K562 (cell line): Measurements from ENCODE around the gene RTBDN. TPM values are rescaled to one million over a fixed set of nuclear protein-coding genes. Genes with fewer than 3 reads are reported as not detected.

Experiments
- FOS ChIP-seq: IDR thresholded peaks from 3 replicates; pipeline ENCODE4 v1.6.1; 2011; ENCODE audit not compliant: insufficient read length; ENCODE audit errors: extremely low read depth
- FOXM1 ChIP-seq, 2 experiments: fragments of 450-650 bp in 1 of 2; sonication (generic) in 1 of 2; formaldehyde crosslinking in 1 of 2; IDR thresholded peaks; 2 replicates each; pipeline versions ENCODE4 v1.6.1 to v1.9.0; 2017 to 2022; ENCODE audit warnings: low read depth in 2 of 2, mild to moderate bottlenecking in 2 of 2, missing genetic modification reagents in 1 of 2, moderate library complexity in 1 of 2
- FUS ChIP-seq: fragments of 200-400 bp; formaldehyde crosslinking; optimal IDR thresholded peaks from 2 replicates; pipeline ENCODE3; 2017; ENCODE audit warnings: low read depth, low read length
- HNRNPK ChIP-seq: fragments of 200-400 bp; formaldehyde crosslinking; IDR thresholded peaks from one replicate; pipeline ENCODE4 v1.6.1; 2018; ENCODE audit warnings: mild to moderate bottlenecking, low read depth, low read length; ENCODE audit not compliant: poor library complexity, severe bottlenecking
- KLF6 ChIP-seq: fragments of 250-450 bp; sonication (Bioruptor Pico); IDR thresholded peaks from 2 replicates; pipeline ENCODE4 v1.4.0; 2020; ENCODE audit warnings: mild to moderate bottlenecking, moderate library complexity, borderline replicate concordance
- L3MBTL2 ChIP-seq: fragments of 450-650 bp; IDR thresholded peaks from 2 replicates; pipeline ENCODE4 v1.6.1; 2016; ENCODE audit warnings: mild to moderate bottlenecking, moderate library complexity
- MYBL2 ChIP-seq, 2 experiments: fragments of 450-650 bp in 1 of 2; sonication (generic) in 1 of 2; formaldehyde crosslinking in 1 of 2; IDR thresholded peaks; 2 replicates each; pipeline versions ENCODE4 v1.6.1 to v1.8.1; 2017 to 2022; ENCODE audit warnings: borderline replicate concordance in 1 of 2, inconsistent platforms in 1 of 2, low read depth in 1 of 2, mild to moderate bottlenecking in 1 of 2, missing genetic modification reagents in 1 of 2, moderate library complexity in 1 of 2
- NBN ChIP-seq: fragments of 450-650 bp; IDR thresholded peaks from 2 replicates; pipeline ENCODE4 v1.6.1; 2016; ENCODE audit warnings: low read depth, mild to moderate bottlenecking
- NCOA4 ChIP-seq: fragments of 450-650 bp; IDR thresholded peaks from 2 replicates; pipeline ENCODE4 v1.6.1; 2018; ENCODE audit warnings: mild to moderate bottlenecking; ENCODE audit not compliant: partially characterized antibody
- NFRKB ChIP-seq: fragments of 450-650 bp; IDR thresholded peaks from 2 replicates; pipeline ENCODE4 v1.6.1; 2016; ENCODE audit warnings: low read depth
- PTBP1 ChIP-seq: fragments of 200-400 bp; formaldehyde crosslinking; IDR thresholded peaks from 2 replicates; pipeline ENCODE4 v1.6.1; 2017; ENCODE audit warnings: low read depth, low read length
- RBFOX2 ChIP-seq: fragments of 200-400 bp; formaldehyde crosslinking; IDR thresholded peaks from 2 replicates; pipeline ENCODE4 v1.6.1; 2017; ENCODE audit warnings: low read depth, mild to moderate bottlenecking, low read length, moderate library complexity
- RFX5 ChIP-seq: IDR thresholded peaks from 2 replicates; pipeline ENCODE4 v1.6.1; 2011; ENCODE audit warnings: low read depth, mild to moderate bottlenecking, improper control_type of control experiment, low read length
- RNF2 ChIP-seq: sonication (generic); IDR thresholded peaks from 2 replicates; pipeline ENCODE4 v1.6.1; 2016
- SETDB1 ChIP-seq: IDR thresholded peaks from one replicate; pipeline ENCODE4 v1.6.1; 2012; ENCODE audit warnings: low read length, control low read depth, inconsistent platforms
- SNIP1 ChIP-seq: fragments of 450-650 bp; IDR thresholded peaks from 2 replicates; pipeline ENCODE4 v1.7.1; 2017; ENCODE audit warnings: low read depth, mild to moderate bottlenecking
- TAL1 ChIP-seq: fragments of 450-650 bp; IDR thresholded peaks from 2 replicates; pipeline ENCODE4 v1.6.1; 2016; ENCODE audit warnings: mild to moderate bottlenecking
- ZBTB7A ChIP-seq: IDR thresholded peaks from 2 replicates; pipeline ENCODE4 v1.6.1; 2011; ENCODE audit warnings: low read depth, mild to moderate bottlenecking, low read length, moderate library complexity, borderline replicate concordance; ENCODE audit not compliant: control insufficient read depth
- ZFP1 ChIP-seq: fragments of 450-650 bp; formaldehyde crosslinking; IDR thresholded peaks from 2 replicates; pipeline ENCODE4 v1.4.0; 2020; ENCODE audit warnings: mild to moderate bottlenecking, mixed read lengths
- ZNF239 ChIP-seq: fragments of 250-450 bp; sonication (Bioruptor Pico); IDR thresholded peaks from 2 replicates; pipeline ENCODE4 v1.4.0; 2020; ENCODE audit warnings: mild to moderate bottlenecking
- polyA plus RNA-seq, 8 experiments: library from polyadenylated mRNA; depleted of rRNA in 4 of 8; stranded (reverse) in 5 of 8; unstranded in 3 of 8; fragments of >200 nt; fragmentation: Nextera tagmentation in 2 of 8; fragmentation: Illumina TruSeq in 1 of 8; extraction: Ambion mirVana in 2 of 8; extraction: Trizol in 1 of 8; gene quantifications; 2 replicates each; pipeline versions ENCODE4 v1.2.1 to v1.2.3, GENCODE V29; 2011 to 2014; ENCODE audit warnings: inconsistent platforms in 1 of 8, missing spikeins in 1 of 8
- total RNA-seq, 7 experiments: library from RNA; depleted of rRNA in 6 of 7; stranded (reverse); fragments of >200 nt in 6 of 7; fragmentation: Illumina TruSeq in 2 of 7; extraction: Trizol in 2 of 7; gene quantifications; 2 replicates each; pipeline versions ENCODE4 v1.2.1 to v1.2.3, GENCODE V29; 2011 to 2021; ENCODE audit warnings: low replicate concordance in 1 of 7
- TF ChIP-seq, protein P1 (sequence below): sonication (generic); formaldehyde crosslinking; IDR thresholded peaks from 2 replicates; pipeline ENCODE4 v1.8.0; 2022; ENCODE audit warnings: mild to moderate bottlenecking, low read depth, missing genetic modification reagents
- TF ChIP-seq, protein P2 (sequence below): sonication (generic); formaldehyde crosslinking; IDR thresholded peaks from 2 replicates; pipeline ENCODE4 v1.9.0; 2022; ENCODE audit warnings: mild to moderate bottlenecking, missing genetic modification reagents
- TF ChIP-seq, protein P3 (sequence below), 2 experiments: fragments of 450-650 bp; IDR thresholded peaks; 2 replicates each; pipeline ENCODE4 v1.6.1; 2016
- TF ChIP-seq, protein P4 (sequence below): fragments of 450-650 bp; IDR thresholded peaks from 2 replicates; pipeline ENCODE4 v1.6.1; 2017; ENCODE audit warnings: mild to moderate bottlenecking, moderate library complexity

The RTBDN gene
- total and polyA plus RNA-seq, 9 of the 15 experiments (the other 6 are each of a cell fraction or from before 2014, with no cell fraction given), result 0.20 to 2.3 (median 0.72) TPM; not detected in 1

DNA sequence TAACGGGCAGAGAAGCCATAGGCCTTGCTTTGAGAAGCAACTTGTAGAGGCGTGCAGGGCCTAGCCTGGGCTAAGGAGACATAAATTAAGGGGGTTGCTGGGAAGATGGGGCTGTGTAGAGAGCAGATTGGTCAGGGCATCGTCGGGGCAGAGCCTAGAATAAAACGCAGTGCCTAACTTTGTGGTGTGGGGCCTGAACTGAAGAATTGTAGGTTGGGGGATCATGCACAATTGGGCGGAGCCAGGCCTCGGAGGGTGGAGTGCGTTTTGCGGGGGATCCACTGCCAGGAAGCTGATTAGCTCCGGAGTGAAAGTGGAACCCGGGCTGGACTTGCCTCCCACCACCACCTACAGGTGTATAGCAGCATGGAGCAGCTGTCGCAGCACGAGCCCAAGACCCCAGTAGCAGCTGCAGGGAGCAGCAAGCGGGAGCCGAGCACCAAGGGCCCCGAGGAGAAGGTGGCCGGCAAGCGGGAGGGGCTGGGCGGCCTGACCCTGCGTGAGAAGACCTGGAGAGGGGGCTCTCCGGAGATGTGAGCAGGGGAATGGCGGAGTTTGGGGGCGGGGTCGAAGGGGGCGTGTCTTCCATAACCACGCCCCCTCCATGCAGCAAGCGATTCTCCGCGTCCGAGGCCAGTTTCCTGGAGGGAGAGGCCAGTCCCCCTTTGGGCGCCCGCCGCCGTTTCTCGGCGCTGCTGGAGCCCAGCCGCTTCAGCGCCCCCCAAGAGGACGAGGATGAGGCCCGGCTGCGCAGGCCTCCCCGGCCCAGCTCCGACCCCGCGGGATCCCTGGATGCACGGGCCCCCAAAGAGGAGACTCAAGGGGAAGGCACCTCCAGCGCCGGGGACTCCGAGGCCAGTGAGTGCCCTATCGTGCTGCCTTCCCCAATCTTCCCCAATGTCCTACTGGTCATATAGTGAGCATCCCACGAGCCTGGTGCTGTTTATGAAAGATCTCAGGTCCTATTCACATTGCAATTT, 33.0 kb upstream of the RTBDN start (continued):
- TF ChIP-seq RFX5 (no peak), L3MBTL2 (peak; percentile 55; the same call in 1 of the 2 replicates), NCOA4 (no peak), ZFP1 (CRISPR knock-in tag) (no peak), SNIP1 (no peak), RBFOX2 (peak; percentile 67), RNF2 (no peak), HNRNPK (no peak), FUS (no peak), KLF6 (CRISPR knock-in tag) (no peak), ZBTB7A (peak; percentile 81; the same call in 1 of the 2 replicates), SETDB1 (no peak), MYBL2 (IDR thresholded peaks at IDR 0.05; ENCODE audit: low read depth) (no peak), MYBL2 (CRISPR knock-in tag; IDR thresholded peaks at IDR 0.05; ENCODE audit: borderline replicate concordance) (no peak), NBN (no peak), FOXM1 (IDR thresholded peaks at IDR 0.05; ENCODE audit: low read depth) (no peak), FOXM1 (CRISPR knock-in tag; IDR thresholded peaks at IDR 0.05; ENCODE audit: low read depth) (no peak), PTBP1 (no peak), ZNF239 (CRISPR knock-in tag) (no peak), FOS (no peak), TAL1 (no peak), NFRKB (no peak)
- TF ChIP-seq, protein P1, sequence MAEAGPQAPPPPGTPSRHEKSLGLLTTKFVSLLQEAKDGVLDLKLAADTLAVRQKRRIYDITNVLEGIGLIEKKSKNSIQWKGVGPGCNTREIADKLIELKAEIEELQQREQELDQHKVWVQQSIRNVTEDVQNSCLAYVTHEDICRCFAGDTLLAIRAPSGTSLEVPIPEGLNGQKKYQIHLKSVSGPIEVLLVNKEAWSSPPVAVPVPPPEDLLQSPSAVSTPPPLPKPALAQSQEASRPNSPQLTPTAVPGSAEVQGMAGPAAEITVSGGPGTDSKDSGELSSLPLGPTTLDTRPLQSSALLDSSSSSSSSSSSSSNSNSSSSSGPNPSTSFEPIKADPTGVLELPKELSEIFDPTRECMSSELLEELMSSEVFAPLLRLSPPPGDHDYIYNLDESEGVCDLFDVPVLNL, result no peak
- TF ChIP-seq, protein P2, sequence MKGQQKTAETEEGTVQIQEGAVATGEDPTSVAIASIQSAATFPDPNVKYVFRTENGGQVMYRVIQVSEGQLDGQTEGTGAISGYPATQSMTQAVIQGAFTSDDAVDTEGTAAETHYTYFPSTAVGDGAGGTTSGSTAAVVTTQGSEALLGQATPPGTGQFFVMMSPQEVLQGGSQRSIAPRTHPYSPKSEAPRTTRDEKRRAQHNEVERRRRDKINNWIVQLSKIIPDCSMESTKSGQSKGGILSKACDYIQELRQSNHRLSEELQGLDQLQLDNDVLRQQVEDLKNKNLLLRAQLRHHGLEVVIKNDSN (CRISPR knock-in tag), result no peak
- TF ChIP-seq, protein P3, sequence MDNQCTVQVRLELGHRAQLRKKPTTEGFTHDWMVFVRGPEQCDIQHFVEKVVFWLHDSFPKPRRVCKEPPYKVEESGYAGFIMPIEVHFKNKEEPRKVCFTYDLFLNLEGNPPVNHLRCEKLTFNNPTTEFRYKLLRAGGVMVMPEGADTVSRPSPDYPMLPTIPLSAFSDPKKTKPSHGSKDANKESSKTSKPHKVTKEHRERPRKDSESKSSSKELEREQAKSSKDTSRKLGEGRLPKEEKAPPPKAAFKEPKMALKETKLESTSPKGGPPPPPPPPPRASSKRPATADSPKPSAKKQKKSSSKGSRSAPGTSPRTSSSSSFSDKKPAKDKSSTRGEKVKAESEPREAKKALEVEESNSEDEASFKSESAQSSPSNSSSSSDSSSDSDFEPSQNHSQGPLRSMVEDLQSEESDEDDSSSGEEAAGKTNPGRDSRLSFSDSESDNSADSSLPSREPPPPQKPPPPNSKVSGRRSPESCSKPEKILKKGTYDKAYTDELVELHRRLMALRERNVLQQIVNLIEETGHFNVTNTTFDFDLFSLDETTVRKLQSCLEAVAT (IDR thresholded peaks at IDR 0.05), result no peak
- TF ChIP-seq, protein P4, sequence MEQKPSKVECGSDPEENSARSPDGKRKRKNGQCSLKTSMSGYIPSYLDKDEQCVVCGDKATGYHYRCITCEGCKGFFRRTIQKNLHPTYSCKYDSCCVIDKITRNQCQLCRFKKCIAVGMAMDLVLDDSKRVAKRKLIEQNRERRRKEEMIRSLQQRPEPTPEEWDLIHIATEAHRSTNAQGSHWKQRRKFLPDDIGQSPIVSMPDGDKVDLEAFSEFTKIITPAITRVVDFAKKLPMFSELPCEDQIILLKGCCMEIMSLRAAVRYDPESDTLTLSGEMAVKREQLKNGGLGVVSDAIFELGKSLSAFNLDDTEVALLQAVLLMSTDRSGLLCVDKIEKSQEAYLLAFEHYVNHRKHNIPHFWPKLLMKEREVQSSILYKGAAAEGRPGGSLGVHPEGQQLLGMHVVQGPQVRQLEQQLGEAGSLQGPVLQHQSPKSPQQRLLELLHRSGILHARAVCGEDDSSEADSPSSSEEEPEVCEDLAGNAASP, result no peak
